Measurements from ENCODE around the gene MB. TPM values are rescaled to one million over a fixed set of nuclear protein-coding genes. Genes with fewer than 3 reads are reported as not detected.
A peak's percentile ranks its signal among the peaks of the same experiment; 100 is the strongest.

Gene MB
- total RNA-seq, 2 experiments from 2014 or later: not detected

DNA sequence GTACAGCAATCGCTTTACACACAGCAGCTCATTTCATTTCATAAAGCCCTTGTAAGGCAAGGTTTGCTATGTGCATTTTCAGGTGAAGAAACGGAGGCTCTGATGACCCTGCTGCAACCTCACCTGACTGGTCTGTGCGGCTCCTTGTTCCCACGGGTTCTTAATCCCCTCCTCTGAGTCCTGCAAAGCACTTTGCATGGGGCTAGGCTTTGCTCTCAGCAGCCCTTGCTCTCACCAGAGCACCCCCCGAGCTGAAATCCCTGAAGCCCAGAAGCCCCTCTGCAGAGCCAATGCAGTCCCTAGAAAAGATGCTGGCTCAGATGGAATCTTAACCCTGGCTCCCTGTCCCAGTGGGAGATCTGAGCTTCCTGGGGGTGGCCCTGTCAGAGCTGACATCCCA, 20.1 kb upstream of the MB start:
- ATAC-seq (ENCODE audit: poor library complexity): no peak
- Histone ChIP-seq H3K4me3 (ENCODE audit: low read length) (no peak overlapping the region), H3K27ac (ENCODE audit: low read depth in 1 of 2, low read length in 2 of 2) (no peak overlapping the region), H3K4me1 (ENCODE audit: insufficient read depth, low read length) (peaks cover 7% of the 10 kb centered on the region), H3K36me3 (ENCODE audit: insufficient read depth, low read length) (no peaks in the 10 kb centered on the region), H3K9me3 (ENCODE audit: control insufficient read depth in 1 of 2, insufficient read depth in 1 of 2, low read length in 2 of 2) (no peaks in the 10 kb centered on the region), H3K27me3 (ENCODE audit: control insufficient read depth in 1 of 2, insufficient read depth in 2 of 2, low read length in 2 of 2) (no peaks in the 10 kb centered on the region)
- CTCF ChIA-PET: interaction anchor here (0.5 kb wide), 1 partner anchor 9 kb away, joined by 6 read pairs; no protein-coding TSS in a partner anchor
- Mint-ChIP-seq H3K4me3 (no peak overlapping the region), H3K27me3 (no peaks in the 10 kb centered on the region), H3K36me3 (ENCODE audit: low read depth) (no peaks in the 10 kb centered on the region), H3K9me3 (no peaks in the 10 kb centered on the region), H3K4me1 (ENCODE audit: low read depth) (peaks cover 12% of the 10 kb centered on the region), H3K27ac (no peak overlapping the region)
- intact Hi-C loops (cut with DNase I, micrococcal nuclease): no loop called here
- POLR2A ChIA-PET: no interaction called here
- TF ChIP-seq, protein P1, sequence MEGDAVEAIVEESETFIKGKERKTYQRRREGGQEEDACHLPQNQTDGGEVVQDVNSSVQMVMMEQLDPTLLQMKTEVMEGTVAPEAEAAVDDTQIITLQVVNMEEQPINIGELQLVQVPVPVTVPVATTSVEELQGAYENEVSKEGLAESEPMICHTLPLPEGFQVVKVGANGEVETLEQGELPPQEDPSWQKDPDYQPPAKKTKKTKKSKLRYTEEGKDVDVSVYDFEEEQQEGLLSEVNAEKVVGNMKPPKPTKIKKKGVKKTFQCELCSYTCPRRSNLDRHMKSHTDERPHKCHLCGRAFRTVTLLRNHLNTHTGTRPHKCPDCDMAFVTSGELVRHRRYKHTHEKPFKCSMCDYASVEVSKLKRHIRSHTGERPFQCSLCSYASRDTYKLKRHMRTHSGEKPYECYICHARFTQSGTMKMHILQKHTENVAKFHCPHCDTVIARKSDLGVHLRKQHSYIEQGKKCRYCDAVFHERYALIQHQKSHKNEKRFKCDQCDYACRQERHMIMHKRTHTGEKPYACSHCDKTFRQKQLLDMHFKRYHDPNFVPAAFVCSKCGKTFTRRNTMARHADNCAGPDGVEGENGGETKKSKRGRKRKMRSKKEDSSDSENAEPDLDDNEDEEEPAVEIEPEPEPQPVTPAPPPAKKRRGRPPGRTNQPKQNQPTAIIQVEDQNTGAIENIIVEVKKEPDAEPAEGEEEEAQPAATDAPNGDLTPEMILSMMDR (IDR thresholded peaks at IDR 0.05): no peak
- DNase-seq: no peak

- peaks cover 12% of the 10 kb centered on the region for H3K4me1 Mint-ChIP-seq (ENCODE audit: low read depth)
- ATAC-seq (ENCODE audit: poor library complexity) (no peak), DNase-seq (no peak)
- H3K27me3 Mint-ChIP-seq: no peaks in the 10 kb centered on the region
- TF ChIP-seq, protein P1 (IDR thresholded peaks at IDR 0.05): no peak
- intact Hi-C loops (cut with DNase I, micrococcal nuclease): no loop called here
- H3K36me3 Mint-ChIP-seq (ENCODE audit: low read depth): no peaks in the 10 kb centered on the region
- Histone ChIP-seq H3K27me3 (ENCODE audit: control insufficient read depth in 1 of 2, insufficient read depth in 2 of 2, low read length in 2 of 2) (no peaks in the 10 kb centered on the region), H3K36me3 (ENCODE audit: insufficient read depth, low read length) (no peaks in the 10 kb centered on the region), H3K27ac (ENCODE audit: low read depth in 1 of 2, low read length in 2 of 2) (no peak overlapping the region), H3K4me1 (ENCODE audit: insufficient read depth, low read length) (peaks cover 7% of the 10 kb centered on the region), H3K4me3 (ENCODE audit: low read length) (no peak overlapping the region), H3K9me3 (ENCODE audit: control insufficient read depth in 1 of 2, insufficient read depth in 1 of 2, low read length in 2 of 2) (no peaks in the 10 kb centered on the region)
- POLR2A ChIA-PET: interaction anchor here (1.1 kb wide), 1 partner anchor 26 kb away, joined by 4 read pairs; no protein-coding TSS in a partner anchor
- no peak overlapping the region for H3K27ac Mint-ChIP-seq
- no peak overlapping the region for H3K4me3 Mint-ChIP-seq
- CTCF ChIA-PET: no interaction called here
- H3K9me3 Mint-ChIP-seq: no peaks in the 10 kb centered on the region
These were observed 17.9 kb upstream of the MB start for GRCh38 chr22:35634943-35635540.

- Mint-ChIP-seq H3K9me3 (no peaks in the 10 kb centered on the region), H3K4me3 (no peak overlapping the region), H3K4me1 (ENCODE audit: low read depth) (peaks cover 19% of the 10 kb centered on the region), H3K27me3 (no peaks in the 10 kb centered on the region), H3K36me3 (ENCODE audit: low read depth) (no peaks in the 10 kb centered on the region), H3K27ac (no peak overlapping the region)
- CTCF ChIA-PET: no interaction called here
- H3K4me1 ChIP-seq (ENCODE audit: insufficient read depth, low read length): peaks cover 14% of the 10 kb centered on the region
- no peak overlapping the region for H3K27ac ChIP-seq (ENCODE audit: low read depth in 1 of 2, low read length in 2 of 2)
- no peak overlapping the region for H3K4me3 ChIP-seq (ENCODE audit: low read length)
- H3K27me3 ChIP-seq (ENCODE audit: control insufficient read depth in 1 of 2, insufficient read depth in 2 of 2, low read length in 2 of 2): no peaks in the 10 kb centered on the region
- H3K9me3 ChIP-seq (ENCODE audit: control insufficient read depth in 1 of 2, insufficient read depth in 1 of 2, low read length in 2 of 2): no peaks in the 10 kb centered on the region
- TF ChIP-seq, protein P1 (IDR thresholded peaks at IDR 0.05): no peak
- intact Hi-C loops (cut with DNase I, micrococcal nuclease): no loop called here
- H3K36me3 ChIP-seq (ENCODE audit: insufficient read depth, low read length): no peaks in the 10 kb centered on the region
- DNase-seq: no peak
- POLR2A ChIA-PET: interaction anchor here (1.1 kb wide), 1 partner anchor 27 kb away, joined by 4 read pairs; no protein-coding TSS in a partner anchor
- ATAC-seq (ENCODE audit: poor library complexity): peak; percentile 64
These were observed 16.9 kb upstream of the MB start for GRCh38 chr22:35634015-35634414.
